Measurements from ENCODE around the gene LGR5. TPM values are rescaled to one million over a fixed set of nuclear protein-coding genes. Genes with fewer than 3 reads are reported as not detected.

LGR5 gene
- total RNA-seq, 3 donors from 2014 or later, result 1.5 to 6.7 (median 4.4) TPM

GRCh38 chr12:71426300-71427047 lies 13.1 kb upstream of the LGR5 start:
- ATAC-seq (peak; percentile 74), DNase-seq (no peak)
- no peaks in the 10 kb centered on the region for H3K9me3 ChIP-seq
- H3K4me1 ChIP-seq (ENCODE audit: low read depth), result no peaks in the 10 kb centered on the region
- intact Hi-C loops (cut with DNase I, micrococcal nuclease), result no loop called here
- H3K4me3 ChIP-seq, result no peak overlapping the region
- TF ChIP-seq CTCF (IDR thresholded peaks at IDR 0.05), result no peak
- no peaks in the 10 kb centered on the region for H3K36me3 ChIP-seq (ENCODE audit: low read depth)

GRCh38 chr12:71430756-71431155 lies 8.8 kb upstream of the LGR5 start:
- ATAC-seq, result no peak
- intact Hi-C loops (cut with DNase I, micrococcal nuclease), result no loop called here
- Histone ChIP-seq H3K9me3 (peaks cover 6% of the 10 kb centered on the region), H3K4me1 (ENCODE audit: low read depth) (no peaks in the 10 kb centered on the region), H3K36me3 (ENCODE audit: low read depth) (no peaks in the 10 kb centered on the region), H3K4me3 (no peak overlapping the region)
- no peak for TF ChIP-seq CTCF (IDR thresholded peaks at IDR 0.05)
- no peak for DNase-seq

GRCh38 chr12:71431991-71432390 lies 7.6 kb upstream of the LGR5 start:
- intact Hi-C loops (cut with DNase I, micrococcal nuclease), result no loop called here
- TF ChIP-seq CTCF (IDR thresholded peaks at IDR 0.05), result no peak
- Histone ChIP-seq H3K4me1 (ENCODE audit: low read depth) (no peaks in the 10 kb centered on the region), H3K9me3 (peaks cover 17% of the 10 kb centered on the region), H3K36me3 (ENCODE audit: low read depth) (no peaks in the 10 kb centered on the region), H3K4me3 (no peak overlapping the region)
- ATAC-seq (no peak), DNase-seq (no peak)

GRCh38 chr12:71432936-71433335 lies 6.7 kb upstream of the LGR5 start:
- H3K4me1 ChIP-seq (ENCODE audit: low read depth), result no peaks in the 10 kb centered on the region
- intact Hi-C loops (cut with DNase I, micrococcal nuclease), result no loop called here
- H3K9me3 ChIP-seq, result peaks cover 19% of the 10 kb centered on the region
- no peak overlapping the region for H3K4me3 ChIP-seq
- DNase-seq, result no peak
- no peak for TF ChIP-seq CTCF (IDR thresholded peaks at IDR 0.05)
- no peaks in the 10 kb centered on the region for H3K36me3 ChIP-seq (ENCODE audit: low read depth)
- ATAC-seq, result no peak

- Histone ChIP-seq H3K9me3 (peaks cover 19% of the 10 kb centered on the region), H3K4me1 (ENCODE audit: low read depth) (peaks cover 7% of the 10 kb centered on the region), H3K4me3 (no peak overlapping the region), H3K36me3 (ENCODE audit: low read depth) (no peaks in the 10 kb centered on the region)
- ATAC-seq (no peak), DNase-seq (no peak)
- intact Hi-C loops (cut with DNase I, micrococcal nuclease), result no loop called here
- TF ChIP-seq CTCF (IDR thresholded peaks at IDR 0.05), result no peak
Observed at GRCh38 chr12:71436696-71437095, 2.9 kb upstream of the LGR5 start.
